Esophagus squamous epithelium (tissue), 5 donors: ENCODE data around the gene THAP3. TPM values are rescaled to one million over a fixed set of nuclear protein-coding genes. Genes with fewer than 3 reads are reported as not detected.
"Not testable (repeated sequence)": the region's sequence is repeated elsewhere in the genome, so short reads cannot be mapped to it uniquely, and the experiment has no call there.

Experiments
- DNase-seq: peaks from one replicate; lab custom pipeline; 2025; lab: John Stamatoyannopoulos, UW
- H3K27ac ChIP-seq, 4 donors: fragments of 200-600 bp; sonication (generic); one replicate each; pipeline ENCODE4 v1.5.1; 2016 to 2019; ENCODE audit warnings: mild to moderate bottlenecking in 1 of 4
- H3K27me3 ChIP-seq, 4 donors: fragments of 200-600 bp; sonication (generic); 1 replicate in 3 of 4; 2 replicates in 1 of 4; pipeline versions ENCODE4 v1.5.1 to v1.6.0; 2017 to 2021; ENCODE audit warnings: antibody characterized with exemption in 1 of 4
- H3K36me3 ChIP-seq, 3 donors: fragments of 200-600 bp; sonication (generic); one replicate each; pipeline ENCODE4 v1.5.1; 2016 to 2019
- H3K4me1 ChIP-seq, 3 donors: fragments of 200-600 bp; sonication (generic); one replicate each; pipeline ENCODE4 v1.5.1; 2017 to 2019
- H3K4me3 ChIP-seq, 4 donors: fragments of 200-600 bp; sonication (generic); 1 replicate in 3 of 4; 2 replicates in 1 of 4; pipeline ENCODE4 v1.5.1; 2016 to 2019; ENCODE audit warnings: mild to moderate bottlenecking in 2 of 4, moderate library complexity in 1 of 4
- H3K9me3 ChIP-seq, 3 donors: fragments of 200-600 bp; sonication (generic); one replicate each; pipeline ENCODE4 v1.5.1; 2016 to 2019
- CTCF ChIP-seq, 6 experiments: fragments of 450-650 bp in 4 of 6; fragments of 200-600 bp in 2 of 6; sonication (generic) in 2 of 6; IDR thresholded peaks; one replicate each; pipeline ENCODE4 v1.5.1; 2016 to 2019; ENCODE audit warnings: antibody characterized with exemption in 6 of 6, mild to moderate bottlenecking in 4 of 6, moderate library complexity in 4 of 6
- POLR2A ChIP-seq, 4 donors: fragments of 450-650 bp; IDR thresholded peaks; one replicate each; pipeline ENCODE4 v1.6.1; 2017; ENCODE audit warnings: antibody characterized with exemption in 4 of 4, mild to moderate bottlenecking in 4 of 4, moderate library complexity in 3 of 4
- WGBS, 2 donors: methylation state at CpG; one replicate each; pipeline ENCODE4 v1.1.5; 2018; 5-methylcytosine and 5-hydroxymethylcytosine counted together
- intact Hi-C: fragments of 100-400 bp; cut with DNase I; formaldehyde crosslinking; loops from one replicate; pipeline ENCODE4 v1.15.0; 2022
- total RNA-seq, 4 donors: library from RNA; depleted of rRNA; stranded (reverse); fragments of >200 nt; gene quantifications; one replicate each; pipeline ENCODE4 v1.1.0, GENCODE V29; 2016
- donor health status: DM: yes; HTN: yes; CAD: no.

The THAP3 gene
- total RNA-seq, 4 donors from 2014 or later: 4.8 to 17.1 (median 13.3) TPM

DNA sequence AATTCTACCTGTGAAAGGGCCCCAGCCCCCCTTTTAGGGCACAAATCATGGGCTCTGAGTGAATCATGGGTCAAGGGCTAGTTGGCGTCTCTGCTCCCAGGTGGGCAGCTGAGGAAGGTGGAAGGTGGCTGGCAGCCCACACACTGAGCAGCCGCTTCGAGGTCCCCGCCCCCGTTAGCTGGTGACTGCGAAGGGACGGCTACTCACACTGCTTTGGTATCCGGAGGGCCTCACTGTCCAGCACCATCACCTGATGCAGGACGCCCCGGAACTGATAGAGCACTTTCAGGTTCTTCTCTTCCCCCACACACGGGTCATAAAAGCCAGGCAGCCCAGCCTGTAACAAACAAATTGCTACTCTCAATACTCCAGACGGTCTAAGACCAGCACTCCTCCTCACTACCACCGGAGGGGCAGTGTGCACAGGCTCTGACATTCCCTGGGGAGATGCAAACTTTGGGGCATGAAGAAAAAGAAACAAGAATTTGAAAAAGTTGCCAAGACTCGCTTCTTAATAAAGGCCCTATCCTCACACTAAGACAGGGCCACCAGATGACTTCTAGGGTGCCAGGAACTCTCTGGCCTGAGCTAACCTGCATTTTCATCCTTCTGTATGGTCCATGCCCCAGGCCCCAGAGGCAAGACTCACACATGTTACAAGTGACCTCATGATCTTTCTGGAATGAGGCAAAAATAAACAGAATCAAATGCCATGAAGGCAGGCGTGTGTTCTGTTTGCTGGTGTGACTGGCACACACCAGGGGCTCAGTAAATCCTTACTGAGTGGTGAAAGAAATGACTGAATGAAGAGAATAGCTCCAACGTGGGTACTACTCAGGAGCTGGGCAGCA lies 11.5 kb downstream of the THAP3 start:
- peaks cover 30 to 100% (median 31%) of the 10 kb centered on the region in 3 donors for H3K36me3 ChIP-seq
- no peaks in the 10 kb centered on the region for H3K27me3 ChIP-seq
- no peak overlapping the region for H3K4me3 ChIP-seq
- no peak for DNase-seq
- 49 to 74% methylated on average over 5 to 13 of the region's 16 CpGs for WGBS, 2 donors
- intact Hi-C loops: no loop called here
- no peaks in the 10 kb centered on the region for H3K9me3 ChIP-seq
- no peak overlapping the region for H3K27ac ChIP-seq
- peaks cover 0 to 23% (median 7%) of the 10 kb centered on the region in 3 donors for H3K4me1 ChIP-seq
- TF ChIP-seq CTCF (IDR thresholded peaks at IDR 0.05) (no peak), POLR2A (IDR thresholded peaks at IDR 0.05) (no peak)

DNA sequence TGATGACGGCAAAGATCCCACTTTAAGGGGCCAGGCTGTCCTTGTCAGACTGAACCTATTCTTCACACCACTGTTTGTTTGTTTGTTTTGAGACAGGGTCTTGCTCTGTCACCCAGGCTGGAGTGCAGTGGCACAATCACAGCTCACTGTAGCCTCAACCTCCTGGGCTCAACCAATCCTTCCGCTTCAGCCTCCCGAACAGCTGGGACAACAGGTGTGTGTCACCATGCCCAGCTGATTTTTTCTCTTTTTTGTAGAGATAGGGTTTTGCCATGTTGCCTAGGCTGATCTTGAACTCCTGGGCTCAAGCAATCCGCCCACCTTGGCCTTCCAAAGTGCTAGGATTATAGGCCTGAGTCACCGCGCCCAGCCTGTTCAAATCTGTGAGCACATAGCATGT lies 12.1 kb downstream of the THAP3 start:
- Histone ChIP-seq H3K36me3 (peaks cover 30 to 97% (median 34%) of the 10 kb centered on the region in 3 donors), H3K4me1 (peaks cover 0 to 23% (median 7%) of the 10 kb centered on the region in 3 donors)
- H3K27me3 ChIP-seq, H3K9me3 ChIP-seq, H3K4me3 ChIP-seq, intact Hi-C loops, H3K27ac ChIP-seq, DNase-seq: not testable (repeated sequence)
- WGBS, 2 donors: 74 to 87% methylated on average over 3 to 6 of the region's 6 CpGs

GRCh38 chr1:6637770-6638169 lies 13.1 kb downstream of the THAP3 start:
- Histone ChIP-seq H3K4me3 (no peak overlapping the region), H3K4me1 (peaks cover 0 to 23% (median 7%) of the 10 kb centered on the region in 3 donors), H3K9me3 (no peaks in the 10 kb centered on the region), H3K27ac (peak overlapping the region in 3 of 4 donors; percentile 32 to 61 (median 43)), H3K27me3 (no peaks in the 10 kb centered on the region), H3K36me3 (peaks cover 29 to 97% (median 30%) of the 10 kb centered on the region in 3 donors)
- DNase-seq: no peak
- 60 to 72% methylated on average over 6 to 8 of the region's 9 CpGs for WGBS, 2 donors
- TF ChIP-seq CTCF (IDR thresholded peaks at IDR 0.05) (no peak), POLR2A (IDR thresholded peaks at IDR 0.05) (no peak)
- intact Hi-C loops: no loop called here

DNA sequence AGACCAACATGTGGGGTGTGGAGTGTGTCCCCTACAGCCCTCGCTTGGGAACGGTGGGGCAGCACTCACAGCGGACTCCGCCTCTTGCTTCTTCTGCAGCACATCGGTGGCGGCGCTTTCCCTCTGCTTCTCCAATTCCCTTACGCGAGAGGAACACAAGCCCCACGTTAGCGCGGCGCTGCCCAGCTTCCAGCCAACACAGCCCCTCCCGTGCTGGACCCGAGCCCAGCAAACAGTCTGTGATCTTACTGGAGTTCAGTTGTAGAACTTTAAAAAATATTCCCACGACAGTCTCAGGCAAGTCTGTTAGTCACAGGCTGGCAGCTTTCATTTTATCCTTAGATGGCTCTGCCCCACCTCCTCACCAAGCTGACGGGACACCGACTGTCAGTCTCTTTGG lies 13.6 kb downstream of the THAP3 start:
- TF ChIP-seq POLR2A (IDR thresholded peaks at IDR 0.05): no peak
- no peak for TF ChIP-seq CTCF (IDR thresholded peaks at IDR 0.05)
- Histone ChIP-seq H3K9me3 (no peaks in the 10 kb centered on the region), H3K27me3 (no peaks in the 10 kb centered on the region), H3K36me3 (peaks cover 25 to 97% (median 28%) of the 10 kb centered on the region in 3 donors), H3K27ac (peak overlapping the region in 3 of 4 donors; percentile 47 to 61 (median 54)), H3K4me1 (peaks cover 0 to 23% (median 7%) of the 10 kb centered on the region in 3 donors), H3K4me3 (peak overlapping the region in 1 of 4 donors; percentile 18)
- intact Hi-C loops: no loop called here
- DNase-seq: no peak
- WGBS, 2 donors: 54 to 70% methylated on average over 17 to 18 of the region's 18 CpGs

DNA sequence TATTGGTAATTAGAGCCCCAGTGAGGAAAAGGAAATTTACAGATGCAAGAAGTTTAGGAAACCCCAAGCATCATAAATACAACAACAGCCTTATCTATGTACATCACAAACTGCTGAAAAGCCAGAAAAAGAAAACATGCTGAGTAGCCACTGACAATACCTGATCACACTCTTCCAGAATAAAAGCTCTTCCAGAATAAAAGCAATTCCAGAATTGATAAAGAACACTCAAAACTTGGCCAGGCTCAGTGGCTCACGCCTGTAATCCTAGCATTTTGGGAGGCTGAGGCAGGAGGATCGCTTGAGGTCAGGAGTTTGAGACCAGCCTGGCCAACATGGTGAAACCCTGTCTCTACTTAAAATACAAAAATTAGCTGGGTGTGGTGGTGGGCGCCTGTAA lies 16.2 kb downstream of the THAP3 start:
- intact Hi-C loops, H3K4me3 ChIP-seq, H3K27ac ChIP-seq, H3K27me3 ChIP-seq, H3K9me3 ChIP-seq, DNase-seq: not testable (repeated sequence)
- WGBS, 2 donors: 81 to 96% methylated on average over 2 to 3 of the region's 3 CpGs
- Histone ChIP-seq H3K36me3 (peaks cover 24 to 97% (median 30%) of the 10 kb centered on the region in 3 donors), H3K4me1 (peaks cover 0 to 18% (median 7%) of the 10 kb centered on the region in 3 donors)

GRCh38 chr1:6645018-6645417 lies 20.4 kb downstream of the THAP3 start:
- DNase-seq: no peak
- H3K9me3 ChIP-seq: no peaks in the 10 kb centered on the region
- peaks cover 11 to 70% (median 17%) of the 10 kb centered on the region in 3 donors for H3K36me3 ChIP-seq
- H3K4me3 ChIP-seq: no peak overlapping the region
- no peak overlapping the region for H3K27ac ChIP-seq
- intact Hi-C loops: no loop called here
- 82 to 84% methylated on average over 5 to 6 of the region's 7 CpGs for WGBS, 2 donors
- H3K4me1 ChIP-seq: no peaks in the 10 kb centered on the region
- H3K27me3 ChIP-seq: no peaks in the 10 kb centered on the region
- TF ChIP-seq POLR2A (IDR thresholded peaks at IDR 0.05): no peak
- no peak for TF ChIP-seq CTCF (IDR thresholded peaks at IDR 0.05)
